Mononuclear cell (primary cell): Measurements from ENCODE around the gene HIC2. TPM values are rescaled to one million over a fixed set of nuclear protein-coding genes. Genes with fewer than 3 reads are reported as not detected.
"Not testable (repeated sequence)": the region's sequence is repeated elsewhere in the genome, so short reads cannot be mapped to it uniquely, and the experiment has no call there.

Source experiments
- H3K27me3 ChIP-seq: 2 replicates; pipeline ENCODE4 v1.6.0; 2011; ENCODE audit warnings: low read length, control low read depth; ENCODE audit not compliant: insufficient read depth
- H3K4me1 ChIP-seq: 2 replicates; pipeline ENCODE4 v1.5.1; 2011; ENCODE audit warnings: mild to moderate bottlenecking, low read length, control low read depth; ENCODE audit not compliant: insufficient read depth
- H3K4me3 ChIP-seq: 2 replicates; pipeline ENCODE4 v1.5.1; 2011; ENCODE audit warnings: mild to moderate bottlenecking, low read length, moderate library complexity
- H3K9me3 ChIP-seq: 2 replicates; pipeline ENCODE4 v1.5.1; 2011; ENCODE audit warnings: low read depth, mild to moderate bottlenecking, control low read depth, low read length
- total RNA-seq: library from RNA; depleted of rRNA; stranded (reverse); fragments of >200 nt; gene quantifications from one replicate; pipeline ENCODE4 v1.2.3, GENCODE V29; 2012

Gene HIC2
- total RNA-seq, 1 donor: 8.5 TPM

DNA sequence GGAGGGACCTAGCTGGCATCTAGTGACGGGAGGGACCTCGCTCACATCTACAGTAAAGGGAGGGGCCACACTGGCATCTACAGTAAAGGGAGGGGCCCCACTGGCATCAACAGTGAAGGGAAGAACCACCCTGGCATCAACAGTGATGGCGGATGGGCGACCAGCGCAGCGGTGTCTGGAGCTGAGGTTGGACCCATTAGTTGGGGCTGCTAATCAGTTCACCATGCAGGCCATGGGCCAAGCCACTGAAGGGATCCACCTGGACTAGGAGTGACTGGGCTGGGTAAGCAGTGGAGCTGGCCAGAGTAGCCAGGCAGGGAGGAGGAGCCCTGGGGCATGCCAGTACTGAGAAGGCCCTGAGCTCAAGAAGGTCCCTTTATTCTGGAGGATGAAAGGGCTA, 73.4 kb downstream of the HIC2 start:
- H3K9me3 ChIP-seq, H3K4me3 ChIP-seq, H3K27me3 ChIP-seq, H3K4me1 ChIP-seq: not testable (repeated sequence)

DNA sequence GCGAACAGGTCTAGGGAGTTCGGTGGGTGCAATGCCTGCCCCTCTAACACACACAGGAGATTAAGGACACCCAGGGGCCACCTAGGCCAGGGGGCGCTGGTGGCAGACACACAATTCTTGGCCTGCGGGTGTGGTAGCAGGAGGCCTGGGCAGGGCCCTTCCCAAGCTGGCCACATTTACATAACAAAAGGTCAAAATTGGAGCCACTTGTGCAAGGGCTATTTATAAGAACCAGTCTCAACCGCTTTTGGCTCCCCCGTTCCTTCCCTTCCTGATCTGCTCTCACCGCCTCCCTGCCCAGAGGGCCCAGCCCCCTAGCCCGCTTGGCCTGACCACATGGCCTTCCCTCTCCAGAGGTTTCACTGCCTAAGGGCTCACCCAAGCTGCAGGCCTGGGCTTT, 75.1 kb downstream of the HIC2 start:
- H3K4me1 ChIP-seq, H3K9me3 ChIP-seq, H3K27me3 ChIP-seq, H3K4me3 ChIP-seq: not testable (repeated sequence)

DNA sequence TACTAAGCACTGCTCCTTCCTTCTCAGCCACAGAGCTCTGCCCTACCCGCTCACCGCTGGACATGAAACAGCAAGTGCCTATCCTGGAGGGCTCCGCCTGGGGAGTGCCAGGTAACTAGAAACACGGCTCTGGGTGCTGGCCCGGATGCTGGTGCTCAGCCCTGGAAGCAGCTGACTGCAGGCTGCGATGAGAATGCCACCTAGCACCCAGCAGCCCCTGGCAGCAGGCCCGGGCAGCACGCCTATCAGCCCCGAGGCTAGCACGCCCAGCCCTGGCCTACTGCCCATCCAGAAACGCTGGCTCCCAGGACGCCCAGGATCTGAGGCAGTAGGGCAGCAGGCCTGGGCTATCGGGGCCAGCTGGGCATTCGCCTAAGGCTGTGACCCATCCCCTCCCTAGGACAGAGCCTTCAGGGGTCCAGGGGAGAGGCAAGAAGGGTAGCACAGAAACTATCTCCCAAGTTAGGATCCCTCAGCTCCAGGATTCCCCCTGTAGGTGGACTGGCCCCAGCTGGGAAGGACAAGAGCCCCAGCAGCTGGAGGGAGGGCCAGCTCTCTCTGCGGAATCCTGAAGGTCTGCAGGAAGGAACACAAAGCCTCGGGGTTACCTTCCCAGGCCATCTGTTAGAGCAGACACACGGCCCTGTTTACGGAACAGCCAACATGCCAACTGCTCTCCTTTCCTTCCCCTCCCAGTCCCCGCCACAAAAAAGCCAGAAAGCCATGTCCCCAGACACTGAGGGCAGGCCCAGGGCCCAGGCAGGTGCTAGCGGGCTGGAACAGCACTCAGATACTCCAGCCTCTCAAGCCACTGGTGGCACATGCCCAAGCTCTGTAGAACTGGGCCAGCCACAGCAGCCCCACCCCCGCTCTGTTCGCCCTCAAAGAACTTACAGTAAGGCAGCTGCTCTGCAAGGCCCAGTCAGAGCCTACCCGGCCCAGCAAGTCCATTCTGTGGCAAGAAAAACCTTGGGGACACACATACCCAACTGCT, 76.9 kb downstream of the HIC2 start:
- H3K9me3 ChIP-seq, H3K4me1 ChIP-seq, H3K4me3 ChIP-seq, H3K27me3 ChIP-seq: not testable (repeated sequence)

DNA sequence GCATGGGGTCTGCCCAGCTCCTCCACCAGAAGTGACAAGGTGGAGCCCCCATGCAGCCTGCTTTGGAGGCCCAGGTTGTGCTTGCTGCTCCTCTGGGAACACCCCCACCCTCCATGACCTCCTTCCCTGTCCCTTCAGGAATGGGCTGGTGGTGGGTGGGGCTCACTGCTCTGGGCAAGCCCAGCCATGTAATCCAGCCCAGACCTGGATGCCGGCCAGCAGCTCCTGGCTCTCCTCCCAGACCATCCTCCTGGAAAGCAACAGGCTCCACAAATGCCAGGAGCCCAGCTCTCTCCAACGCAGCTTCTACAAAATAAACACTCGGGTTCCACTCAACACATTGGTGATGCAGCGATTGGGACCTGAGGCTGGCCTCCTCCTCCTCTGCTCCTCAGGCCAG, 80.8 kb downstream of the HIC2 start:
- H3K4me3 ChIP-seq, H3K4me1 ChIP-seq, H3K27me3 ChIP-seq: not testable (repeated sequence)

DNA sequence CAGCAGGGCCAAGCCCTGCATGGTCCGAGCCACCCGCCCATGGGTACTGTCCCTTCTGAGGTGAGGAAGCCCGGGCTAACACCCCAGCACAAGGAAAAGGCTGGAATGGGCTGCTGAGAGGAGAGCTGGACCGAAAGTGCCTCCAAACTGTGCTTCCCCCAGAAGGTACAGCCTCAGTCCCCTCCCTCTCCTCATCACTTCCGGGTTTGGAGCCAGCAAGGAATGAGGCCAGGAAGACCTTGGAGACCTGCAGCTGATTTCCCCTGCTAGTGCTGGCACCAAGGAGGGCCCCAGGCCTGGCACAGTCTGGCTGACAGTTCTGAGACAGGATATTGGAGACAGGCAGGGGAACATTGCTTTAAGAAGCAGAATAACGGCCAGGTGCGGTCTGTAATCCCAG, 81.3 kb downstream of the HIC2 start:
- H3K4me3 ChIP-seq, H3K4me1 ChIP-seq, H3K9me3 ChIP-seq, H3K27me3 ChIP-seq: not testable (repeated sequence)

More for the DNA sequence above, 80.8 kb downstream of the HIC2 start:
- not testable (repeated sequence) for H3K9me3 ChIP-seq

DNA sequence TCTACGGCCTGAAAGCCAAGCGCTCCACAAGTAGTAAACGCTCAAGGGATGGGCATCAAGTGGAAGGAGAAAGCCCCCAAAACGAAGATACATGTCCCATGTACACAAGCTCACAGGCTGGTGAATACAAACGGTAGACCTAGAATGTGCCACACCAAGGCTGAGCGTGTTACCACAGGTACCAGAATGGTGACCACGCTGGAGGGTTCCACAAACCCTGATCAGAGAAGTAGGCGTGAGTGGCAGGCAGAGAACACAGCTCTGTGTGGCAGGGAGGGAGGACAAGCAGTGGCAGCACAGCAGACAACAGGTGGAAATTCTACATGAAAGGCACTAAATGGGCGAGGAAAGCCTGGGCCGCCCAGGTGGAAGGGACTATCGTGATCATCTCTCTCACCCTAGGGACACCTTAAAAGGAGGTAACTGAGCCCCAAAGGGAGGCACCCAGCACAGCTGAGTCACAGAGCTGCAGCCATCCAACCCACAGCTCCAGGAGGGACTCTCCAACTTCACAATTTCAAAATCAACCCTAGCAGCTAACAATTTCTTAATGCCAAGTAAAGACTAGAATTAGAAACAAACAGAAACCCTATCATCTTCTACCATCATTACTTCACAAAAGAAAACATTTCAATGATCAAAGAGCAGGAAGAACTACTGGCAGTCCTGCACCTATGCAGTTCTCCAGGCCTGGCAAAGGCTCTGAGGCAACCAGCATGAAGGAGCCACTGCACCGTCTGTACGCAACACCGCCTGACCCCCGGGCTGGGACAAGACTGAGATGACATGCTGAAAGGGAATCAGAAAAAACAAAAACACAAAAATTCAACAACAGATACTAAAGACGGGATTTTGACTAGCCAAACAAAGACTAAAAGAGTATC, 82.7 kb downstream of the HIC2 start:
- H3K27me3 ChIP-seq, H3K4me1 ChIP-seq, H3K4me3 ChIP-seq, H3K9me3 ChIP-seq: not testable (repeated sequence)

Other genes starting within 250 kb of the HIC2 start
- gene RIMBP3B, start 33.6 kb upstream of the HIC2 start, total RNA-seq: not detected
- 2.1 TPM for gene TMEM191C, start 50.0 kb downstream of the HIC2 start, total RNA-seq
- 0.10 TPM for gene RIMBP3C, start 134.1 kb downstream of the HIC2 start, total RNA-seq
- gene UBE2L3, start 150.3 kb downstream of the HIC2 start, total RNA-seq: 28.0 TPM
- gene YDJC, start 212.7 kb downstream of the HIC2 start, total RNA-seq: 20.7 TPM
- gene CCDC116, start 215.4 kb downstream of the HIC2 start, total RNA-seq: not detected
- gene SDF2L1, start 224.9 kb downstream of the HIC2 start, total RNA-seq: 10.0 TPM
- 32.0 TPM for gene PPIL2, start 248.6 kb downstream of the HIC2 start, total RNA-seq